ENCODE data around the gene VWC2L.

Gene VWC2L

GRCh38 chr2:214395040-214395439, 15.8 kb upstream of the VWC2L start:
- Mint-ChIP-seq H3K36me3 (ENCODE audit: insufficient read depth) (no peaks in the 10 kb centered on the region), H3K9me3 (no peaks in the 10 kb centered on the region), H3K27me3 (no peaks in the 10 kb centered on the region), H3K27ac (ENCODE audit: low read depth) (no peak overlapping the region), H3K4me1 (no peaks in the 10 kb centered on the region), H3K4me3 (no peak overlapping the region)
- no peak for DNase-seq (ENCODE audit: low spot score in 2 of 2)
- ATAC-seq (replicated peaks; ENCODE audit: extremely low read depth, poor library complexity, severe bottlenecking): no peak

GRCh38 chr2:214401580-214401979, 9.3 kb upstream of the VWC2L start:
- no peak overlapping the region for H3K4me3 Mint-ChIP-seq
- H3K36me3 Mint-ChIP-seq (ENCODE audit: insufficient read depth): no peaks in the 10 kb centered on the region
- no peak for ATAC-seq (replicated peaks; ENCODE audit: extremely low read depth, poor library complexity, severe bottlenecking)
- H3K9me3 Mint-ChIP-seq: peaks cover 5% of the 10 kb centered on the region
- H3K27ac Mint-ChIP-seq (ENCODE audit: low read depth): no peak overlapping the region
- no peaks in the 10 kb centered on the region for H3K27me3 Mint-ChIP-seq
- H3K4me1 Mint-ChIP-seq: no peaks in the 10 kb centered on the region
- no peak for DNase-seq (ENCODE audit: low spot score in 2 of 2)

GRCh38 chr2:214410128-214410775, 602 bp upstream of the VWC2L start:
- Mint-ChIP-seq H3K27me3 (no peaks in the 10 kb centered on the region), H3K4me3 (no peak overlapping the region), H3K36me3 (ENCODE audit: insufficient read depth) (no peaks in the 10 kb centered on the region), H3K9me3 (no peaks in the 10 kb centered on the region), H3K4me1 (no peaks in the 10 kb centered on the region), H3K27ac (ENCODE audit: low read depth) (no peak overlapping the region)
- no peak for DNase-seq (ENCODE audit: low spot score in 2 of 2)
- no peak for ATAC-seq (replicated peaks; ENCODE audit: extremely low read depth, poor library complexity, severe bottlenecking)

GRCh38 chr2:214412679-214413078, 1.8 kb downstream of the VWC2L start:
- Mint-ChIP-seq H3K4me3 (no peak overlapping the region), H3K4me1 (no peaks in the 10 kb centered on the region), H3K9me3 (no peaks in the 10 kb centered on the region), H3K36me3 (ENCODE audit: insufficient read depth) (no peaks in the 10 kb centered on the region), H3K27me3 (no peaks in the 10 kb centered on the region), H3K27ac (ENCODE audit: low read depth) (no peak overlapping the region)
- DNase-seq (ENCODE audit: low spot score in 2 of 2) (no peak), ATAC-seq (replicated peaks; ENCODE audit: extremely low read depth, poor library complexity, severe bottlenecking) (no peak)

GRCh38 chr2:214436470-214436869, 25.6 kb downstream of the VWC2L start:
- DNase-seq (ENCODE audit: low spot score in 2 of 2) (no peak), ATAC-seq (replicated peaks; ENCODE audit: extremely low read depth, poor library complexity, severe bottlenecking) (no peak)
- Mint-ChIP-seq H3K9me3 (no peaks in the 10 kb centered on the region), H3K4me1 (no peaks in the 10 kb centered on the region), H3K27me3 (no peaks in the 10 kb centered on the region), H3K36me3 (ENCODE audit: insufficient read depth) (peaks cover 3% of the 10 kb centered on the region), H3K4me3 (no peak overlapping the region), H3K27ac (ENCODE audit: low read depth) (no peak overlapping the region)

GRCh38 chr2:214450118-214450894, 39.5 kb downstream of the VWC2L start:
- no peaks in the 10 kb centered on the region for H3K36me3 Mint-ChIP-seq (ENCODE audit: insufficient read depth)
- no peaks in the 10 kb centered on the region for H3K27me3 Mint-ChIP-seq
- DNase-seq (ENCODE audit: low spot score in 2 of 2) (no peak), ATAC-seq (replicated peaks; ENCODE audit: extremely low read depth, poor library complexity, severe bottlenecking) (no peak)
- peaks cover 11% of the 10 kb centered on the region for H3K9me3 Mint-ChIP-seq
- no peak overlapping the region for H3K4me3 Mint-ChIP-seq
- H3K27ac Mint-ChIP-seq (ENCODE audit: low read depth): no peak overlapping the region
- no peaks in the 10 kb centered on the region for H3K4me1 Mint-ChIP-seq

- H3K27me3 Mint-ChIP-seq: no peaks in the 10 kb centered on the region
- no peak overlapping the region for H3K4me3 Mint-ChIP-seq
- no peak for ATAC-seq (replicated peaks; ENCODE audit: extremely low read depth, poor library complexity, severe bottlenecking)
- no peaks in the 10 kb centered on the region for H3K4me1 Mint-ChIP-seq
- DNase-seq (ENCODE audit: low spot score in 2 of 2): no peak
- H3K27ac Mint-ChIP-seq (ENCODE audit: low read depth): no peak overlapping the region
- H3K36me3 Mint-ChIP-seq (ENCODE audit: insufficient read depth): no peaks in the 10 kb centered on the region
- H3K9me3 Mint-ChIP-seq: peaks cover 11% of the 10 kb centered on the region
Observed at GRCh38 chr2:214451516-214452275, 40.8 kb downstream of the VWC2L start.

- DNase-seq (ENCODE audit: low spot score in 2 of 2): no peak
- no peaks in the 10 kb centered on the region for H3K4me1 Mint-ChIP-seq
- no peaks in the 10 kb centered on the region for H3K27me3 Mint-ChIP-seq
- H3K36me3 Mint-ChIP-seq (ENCODE audit: insufficient read depth): no peaks in the 10 kb centered on the region
- ATAC-seq (replicated peaks; ENCODE audit: extremely low read depth, poor library complexity, severe bottlenecking): no peak
- no peak overlapping the region for H3K27ac Mint-ChIP-seq (ENCODE audit: low read depth)
- H3K9me3 Mint-ChIP-seq: peaks cover 27% of the 10 kb centered on the region
- no peak overlapping the region for H3K4me3 Mint-ChIP-seq
Observed at GRCh38 chr2:214465363-214466146, 54.7 kb downstream of the VWC2L start.

GRCh38 chr2:214469728-214470127, 58.9 kb downstream of the VWC2L start:
- DNase-seq (ENCODE audit: low spot score in 2 of 2): no peak
- Mint-ChIP-seq H3K27ac (ENCODE audit: low read depth) (no peak overlapping the region), H3K4me3 (no peak overlapping the region), H3K27me3 (no peaks in the 10 kb centered on the region), H3K36me3 (ENCODE audit: insufficient read depth) (no peaks in the 10 kb centered on the region), H3K9me3 (peaks cover 6% of the 10 kb centered on the region), H3K4me1 (no peaks in the 10 kb centered on the region)
- no peak for ATAC-seq (replicated peaks; ENCODE audit: extremely low read depth, poor library complexity, severe bottlenecking)

GRCh38 chr2:214471382-214471781, 60.5 kb downstream of the VWC2L start:
- H3K9me3 Mint-ChIP-seq: no peaks in the 10 kb centered on the region
- ATAC-seq (replicated peaks; ENCODE audit: extremely low read depth, poor library complexity, severe bottlenecking): no peak
- no peaks in the 10 kb centered on the region for H3K36me3 Mint-ChIP-seq (ENCODE audit: insufficient read depth)
- no peaks in the 10 kb centered on the region for H3K4me1 Mint-ChIP-seq
- no peak overlapping the region for H3K27ac Mint-ChIP-seq (ENCODE audit: low read depth)
- H3K27me3 Mint-ChIP-seq: no peaks in the 10 kb centered on the region
- no peak overlapping the region for H3K4me3 Mint-ChIP-seq
- no peak for DNase-seq (ENCODE audit: low spot score in 2 of 2)

GRCh38 chr2:214471990-214472389, 61.1 kb downstream of the VWC2L start:
- DNase-seq (ENCODE audit: low spot score in 2 of 2) (no peak), ATAC-seq (replicated peaks; ENCODE audit: extremely low read depth, poor library complexity, severe bottlenecking) (no peak)
- no peak overlapping the region for H3K27ac Mint-ChIP-seq (ENCODE audit: low read depth)
- no peak overlapping the region for H3K4me3 Mint-ChIP-seq
- no peaks in the 10 kb centered on the region for H3K9me3 Mint-ChIP-seq
- no peaks in the 10 kb centered on the region for H3K4me1 Mint-ChIP-seq
- no peaks in the 10 kb centered on the region for H3K36me3 Mint-ChIP-seq (ENCODE audit: insufficient read depth)
- no peaks in the 10 kb centered on the region for H3K27me3 Mint-ChIP-seq

GRCh38 chr2:214477305-214477704, 66.5 kb downstream of the VWC2L start:
- Mint-ChIP-seq H3K27ac (ENCODE audit: low read depth) (no peak overlapping the region), H3K36me3 (ENCODE audit: insufficient read depth) (no peaks in the 10 kb centered on the region), H3K4me3 (no peak overlapping the region), H3K4me1 (no peaks in the 10 kb centered on the region), H3K9me3 (no peaks in the 10 kb centered on the region), H3K27me3 (no peaks in the 10 kb centered on the region)
- DNase-seq (ENCODE audit: low spot score in 2 of 2): no peak
- no peak for ATAC-seq (replicated peaks; ENCODE audit: extremely low read depth, poor library complexity, severe bottlenecking)

Data from central memory CD8-positive, alpha-beta T cell (primary cell).